ENCODE results near the gene ATP8A2. TPM values are rescaled to one million over a fixed set of nuclear protein-coding genes. Genes with fewer than 3 reads are reported as not detected.

Gene ATP8A2
- total RNA-seq, 2 experiments from 2014 or later, result 0.28 to 0.32 TPM

DNA sequence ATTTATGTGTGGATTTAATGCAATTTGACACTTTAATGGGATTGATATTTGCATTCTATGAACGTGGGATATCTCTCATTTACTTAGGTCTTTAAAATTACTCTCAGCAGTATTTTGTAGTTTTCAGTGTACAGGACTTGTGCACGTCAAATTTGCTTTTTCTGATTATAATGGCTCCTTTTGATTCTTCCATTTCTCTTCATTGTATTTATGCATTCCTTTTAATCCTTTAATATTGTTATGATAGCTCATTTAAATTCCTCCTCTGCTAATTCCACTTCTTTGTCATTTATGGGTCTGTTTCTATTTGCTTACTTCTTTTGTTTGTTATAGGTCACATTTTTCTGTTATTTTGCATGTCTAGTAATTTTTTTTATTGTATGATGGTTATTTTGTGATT lies 226.6 kb downstream of the ATP8A2 start:
- no peak overlapping the region for H3K4me3 Mint-ChIP-seq
- no peak overlapping the region for H3K27ac Mint-ChIP-seq
- no peaks in the 10 kb centered on the region for H3K9me3 Mint-ChIP-seq (ENCODE audit: low read depth)
- H3K4me1 Mint-ChIP-seq, result no peaks in the 10 kb centered on the region
- CTCF ChIA-PET, result no interaction called here
- H3K36me3 Mint-ChIP-seq, result no peaks in the 10 kb centered on the region
- peaks cover 29% of the 10 kb centered on the region for H3K27me3 Mint-ChIP-seq
- ATAC-seq (no peak), DNase-seq (no peak)

- DNase-seq (no peak), ATAC-seq (no peak)
- Mint-ChIP-seq H3K4me1 (no peaks in the 10 kb centered on the region), H3K36me3 (no peaks in the 10 kb centered on the region), H3K27ac (no peak overlapping the region), H3K4me3 (no peak overlapping the region), H3K9me3 (ENCODE audit: low read depth) (no peaks in the 10 kb centered on the region), H3K27me3 (peaks cover 22% of the 10 kb centered on the region)
- CTCF ChIA-PET, result no interaction called here
Measured at GRCh38 chr13:25602176-25602575, 230.4 kb downstream of the ATP8A2 start.

GRCh38 chr13:25604106-25604505 lies 232.3 kb downstream of the ATP8A2 start:
- H3K9me3 Mint-ChIP-seq (ENCODE audit: low read depth), result no peaks in the 10 kb centered on the region
- peaks cover 11% of the 10 kb centered on the region for H3K27me3 Mint-ChIP-seq
- H3K4me1 Mint-ChIP-seq, result no peaks in the 10 kb centered on the region
- no peak overlapping the region for H3K4me3 Mint-ChIP-seq
- CTCF ChIA-PET, result no interaction called here
- DNase-seq (no peak), ATAC-seq (no peak)
- H3K36me3 Mint-ChIP-seq, result no peaks in the 10 kb centered on the region
- no peak overlapping the region for H3K27ac Mint-ChIP-seq

DNA sequence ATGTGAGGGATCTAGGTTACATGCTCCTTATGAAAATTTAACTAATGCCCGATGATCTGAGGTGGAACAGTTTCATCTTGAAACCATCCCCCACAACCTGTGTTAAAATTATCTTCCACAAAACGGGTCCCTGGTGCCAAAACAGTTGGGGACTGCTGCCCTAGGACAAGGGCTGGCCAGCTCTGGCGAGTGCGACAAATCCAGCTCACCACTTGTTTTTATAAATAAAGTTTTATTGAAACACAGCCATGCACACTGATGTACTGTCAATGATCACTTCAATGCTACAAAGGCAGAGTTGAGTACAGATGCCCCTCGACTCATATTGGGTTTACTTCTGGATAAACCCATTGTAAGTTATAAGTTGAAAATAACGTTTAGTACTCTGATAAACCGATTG lies 235.3 kb downstream of the ATP8A2 start:
- ATAC-seq, result no peak
- CTCF ChIA-PET, result no interaction called here
- no peaks in the 10 kb centered on the region for H3K36me3 Mint-ChIP-seq
- H3K4me3 Mint-ChIP-seq, result no peak overlapping the region
- no peak overlapping the region for H3K27ac Mint-ChIP-seq
- H3K27me3 Mint-ChIP-seq, result peaks cover under 1% of the 10 kb centered on the region
- no peak for DNase-seq
- peaks cover 2% of the 10 kb centered on the region for H3K9me3 Mint-ChIP-seq (ENCODE audit: low read depth)
- H3K4me1 Mint-ChIP-seq, result no peaks in the 10 kb centered on the region

- Mint-ChIP-seq H3K27me3 (no peaks in the 10 kb centered on the region), H3K27ac (no peak overlapping the region), H3K4me1 (no peaks in the 10 kb centered on the region), H3K4me3 (no peak overlapping the region), H3K36me3 (no peaks in the 10 kb centered on the region), H3K9me3 (ENCODE audit: low read depth) (peaks cover 2% of the 10 kb centered on the region)
- no peak for DNase-seq
- CTCF ChIA-PET, result no interaction called here
- ATAC-seq, result no peak
Measured at GRCh38 chr13:25608181-25608580, 236.4 kb downstream of the ATP8A2 start.

GRCh38 chr13:25616674-25617073 lies 244.9 kb downstream of the ATP8A2 start:
- H3K27me3 Mint-ChIP-seq, result peaks cover 26% of the 10 kb centered on the region
- no peak overlapping the region for H3K4me3 Mint-ChIP-seq
- no peak overlapping the region for H3K27ac Mint-ChIP-seq
- no peaks in the 10 kb centered on the region for H3K4me1 Mint-ChIP-seq
- DNase-seq (no peak), ATAC-seq (no peak)
- H3K36me3 Mint-ChIP-seq, result no peaks in the 10 kb centered on the region
- CTCF ChIA-PET, result no interaction called here
- peaks cover 2% of the 10 kb centered on the region for H3K9me3 Mint-ChIP-seq (ENCODE audit: low read depth)

DNA sequence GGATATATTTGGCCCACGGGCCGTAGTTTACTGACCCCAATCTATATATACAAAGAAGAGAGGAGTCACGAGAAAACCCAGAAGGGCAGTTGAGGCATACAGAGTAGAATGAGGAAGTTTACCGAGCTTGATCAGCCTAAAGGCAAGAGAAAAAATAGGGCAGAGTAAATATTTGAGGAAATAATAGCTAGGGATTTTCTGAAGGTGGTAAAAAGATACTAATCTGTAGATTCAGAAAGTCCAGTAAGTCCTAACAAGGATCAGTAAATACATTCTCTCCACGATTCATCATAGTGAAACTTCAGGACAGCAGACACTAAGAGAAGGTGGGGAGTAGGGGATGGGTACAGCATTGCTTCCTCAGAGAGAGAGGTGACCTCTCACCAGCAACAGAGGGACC lies 248.1 kb downstream of the ATP8A2 start:
- H3K4me1 Mint-ChIP-seq, result no peaks in the 10 kb centered on the region
- CTCF ChIA-PET, result no interaction called here
- no peak for ATAC-seq

GRCh38 chr13:25625414-25625813 lies 253.6 kb downstream of the ATP8A2 start:
- CTCF ChIA-PET, result no interaction called here
- Mint-ChIP-seq H3K36me3 (no peaks in the 10 kb centered on the region), H3K9me3 (ENCODE audit: low read depth) (peaks cover 4% of the 10 kb centered on the region), H3K4me3 (no peak overlapping the region), H3K27me3 (peaks cover 10% of the 10 kb centered on the region), H3K4me1 (no peaks in the 10 kb centered on the region), H3K27ac (no peak overlapping the region)
- no peak for DNase-seq
- ATAC-seq, result no peak

More for the DNA sequence above, 248.1 kb downstream of the ATP8A2 start:
- no peaks in the 10 kb centered on the region for H3K9me3 Mint-ChIP-seq (ENCODE audit: low read depth)
- no peak overlapping the region for H3K4me3 Mint-ChIP-seq
- DNase-seq, result no peak
- H3K36me3 Mint-ChIP-seq, result no peaks in the 10 kb centered on the region
- H3K27me3 Mint-ChIP-seq, result peaks cover 28% of the 10 kb centered on the region
- no peak overlapping the region for H3K27ac Mint-ChIP-seq

DNA sequence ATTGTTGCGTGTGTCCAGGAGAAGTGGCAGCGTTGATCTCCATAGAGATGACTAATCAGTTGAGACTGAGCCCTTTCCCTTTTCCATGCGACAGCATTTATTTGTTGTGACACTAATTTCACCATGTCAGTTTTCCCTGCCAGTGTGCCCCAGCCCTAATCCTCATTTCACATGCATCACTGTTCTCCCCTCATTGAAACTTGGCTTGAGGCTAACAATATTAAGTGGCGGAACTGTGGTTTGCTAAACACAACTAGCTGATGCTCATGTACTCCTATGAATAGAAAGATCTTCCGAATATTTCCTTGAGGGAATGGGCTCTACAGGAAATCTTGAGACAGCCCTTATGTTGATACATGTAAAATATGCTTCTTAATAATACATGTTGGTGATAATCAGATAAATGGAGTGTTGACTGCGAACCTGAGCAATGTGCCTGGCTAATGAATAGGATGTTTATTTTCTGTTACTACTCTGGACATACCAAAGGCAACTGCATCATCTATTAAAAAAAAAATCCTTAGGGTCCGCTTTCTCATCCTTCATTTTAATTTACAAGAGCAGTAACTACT lies 258.6 kb downstream of the ATP8A2 start:
- Mint-ChIP-seq H3K27ac (no peak overlapping the region), H3K9me3 (ENCODE audit: low read depth) (peaks cover 4% of the 10 kb centered on the region), H3K36me3 (no peaks in the 10 kb centered on the region), H3K4me3 (no peak overlapping the region), H3K27me3 (no peaks in the 10 kb centered on the region), H3K4me1 (no peaks in the 10 kb centered on the region)
- DNase-seq (no peak), ATAC-seq (no peak)
- CTCF ChIA-PET, result no interaction called here

DNA sequence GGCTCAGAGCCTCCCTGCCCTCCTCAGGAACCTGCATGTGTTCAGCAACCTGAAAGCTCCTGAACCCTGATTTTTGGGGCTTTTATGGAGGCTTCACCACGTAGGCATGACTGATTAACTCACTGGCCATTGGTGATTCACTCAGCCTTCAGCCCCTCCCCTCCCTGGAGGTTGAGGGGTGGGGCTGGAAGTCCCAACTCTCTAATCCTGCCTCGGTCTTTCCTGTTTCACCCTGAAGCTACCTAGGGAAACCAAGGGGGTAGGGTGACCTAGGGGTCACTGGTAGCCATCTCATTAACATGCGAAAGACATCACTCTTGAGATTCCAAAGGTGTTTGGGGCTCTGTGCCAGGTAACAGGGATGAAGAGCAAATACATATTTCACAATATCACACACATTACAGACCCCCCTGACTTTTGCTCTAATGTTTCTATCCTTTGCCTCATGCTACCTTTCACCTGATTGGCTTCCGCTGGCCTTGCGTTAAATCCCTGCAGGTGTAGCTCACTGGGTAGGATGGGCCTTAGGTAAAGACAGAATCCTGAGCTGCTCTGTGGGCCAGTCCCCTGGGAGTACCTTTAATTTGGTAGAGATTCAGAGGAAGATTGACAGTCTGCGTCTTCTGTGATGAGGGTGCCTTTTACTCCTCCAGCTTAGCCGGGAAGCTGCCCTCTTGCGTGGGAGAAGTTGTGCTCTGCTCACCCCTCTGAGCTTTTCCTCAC lies 260.6 kb downstream of the ATP8A2 start:
- Mint-ChIP-seq H3K27me3 (no peaks in the 10 kb centered on the region), H3K4me1 (no peaks in the 10 kb centered on the region), H3K4me3 (no peak overlapping the region), H3K27ac (no peak overlapping the region), H3K9me3 (ENCODE audit: low read depth) (no peaks in the 10 kb centered on the region), H3K36me3 (no peaks in the 10 kb centered on the region)
- ATAC-seq (no peak), DNase-seq (no peak)
- CTCF ChIA-PET, result no interaction called here

- H3K36me3 Mint-ChIP-seq, result no peaks in the 10 kb centered on the region
Measured at GRCh38 chr13:25633093-25633492, 261.3 kb downstream of the ATP8A2 start.

GRCh38 chr13:25645681-25646080 lies 273.9 kb downstream of the ATP8A2 start:
- peaks cover 5% of the 10 kb centered on the region for H3K9me3 Mint-ChIP-seq (ENCODE audit: low read depth)
- no peak overlapping the region for H3K4me3 Mint-ChIP-seq
- DNase-seq, result no peak
- CTCF ChIA-PET, result no interaction called here
- H3K27ac Mint-ChIP-seq, result no peak overlapping the region
- no peaks in the 10 kb centered on the region for H3K36me3 Mint-ChIP-seq
- no peak for ATAC-seq
- H3K27me3 Mint-ChIP-seq, result no peaks in the 10 kb centered on the region
- H3K4me1 Mint-ChIP-seq, result no peaks in the 10 kb centered on the region

More at GRCh38 chr13:25633093-25633492, 261.3 kb downstream of the ATP8A2 start:
- Mint-ChIP-seq H3K27me3 (no peaks in the 10 kb centered on the region), H3K27ac (no peak overlapping the region), H3K4me3 (no peak overlapping the region), H3K4me1 (no peaks in the 10 kb centered on the region), H3K9me3 (ENCODE audit: low read depth) (no peaks in the 10 kb centered on the region)
- ATAC-seq (no peak), DNase-seq (no peak)
- CTCF ChIA-PET, result no interaction called here

- H3K27ac Mint-ChIP-seq, result no peak overlapping the region
- CTCF ChIA-PET, result no interaction called here
- H3K36me3 Mint-ChIP-seq, result no peaks in the 10 kb centered on the region
- ATAC-seq (no peak), DNase-seq (no peak)
- no peaks in the 10 kb centered on the region for H3K9me3 Mint-ChIP-seq (ENCODE audit: low read depth)
- no peak overlapping the region for H3K4me3 Mint-ChIP-seq
- H3K27me3 Mint-ChIP-seq, result no peaks in the 10 kb centered on the region
- H3K4me1 Mint-ChIP-seq, result no peaks in the 10 kb centered on the region
Measured at GRCh38 chr13:25649001-25649633, 277.3 kb downstream of the ATP8A2 start.

DNA sequence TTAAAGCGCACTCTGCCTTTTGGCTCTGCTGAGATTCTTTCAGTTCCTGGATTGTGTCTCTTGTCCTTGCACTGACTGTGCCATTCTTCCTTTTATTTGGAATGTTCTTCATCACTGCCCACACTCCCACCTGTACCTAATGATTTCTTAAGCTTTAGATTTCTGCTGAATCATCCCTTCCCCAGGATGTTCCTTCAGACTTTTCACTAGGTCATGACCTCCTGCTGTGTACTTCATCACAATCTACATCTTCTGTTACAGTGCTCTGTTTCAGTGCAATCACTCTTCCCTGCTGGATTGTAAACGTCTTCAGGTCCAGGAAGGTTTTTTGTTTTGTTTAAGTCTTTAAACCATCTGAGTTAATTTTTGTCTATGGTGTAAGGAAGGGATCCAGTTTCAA lies 281.0 kb downstream of the ATP8A2 start:
- Mint-ChIP-seq H3K4me3 (no peak overlapping the region), H3K27me3 (no peaks in the 10 kb centered on the region), H3K4me1 (no peaks in the 10 kb centered on the region), H3K27ac (no peak overlapping the region), H3K9me3 (ENCODE audit: low read depth) (no peaks in the 10 kb centered on the region), H3K36me3 (no peaks in the 10 kb centered on the region)
- no peak for ATAC-seq
- CTCF ChIA-PET, result no interaction called here
- DNase-seq, result no peak
